HG03097 (cell line): Measurements from ENCODE around the gene PTGES2.

ENCODE experiments used
- ATAC-seq: cut with Tn5 transposase; IDR thresholded peaks from one replicate; pipeline ENCODE4 v1.9.1; 2021; ENCODE audit not compliant: unreplicated experiment, low FRiP score

The PTGES2 gene

DNA sequence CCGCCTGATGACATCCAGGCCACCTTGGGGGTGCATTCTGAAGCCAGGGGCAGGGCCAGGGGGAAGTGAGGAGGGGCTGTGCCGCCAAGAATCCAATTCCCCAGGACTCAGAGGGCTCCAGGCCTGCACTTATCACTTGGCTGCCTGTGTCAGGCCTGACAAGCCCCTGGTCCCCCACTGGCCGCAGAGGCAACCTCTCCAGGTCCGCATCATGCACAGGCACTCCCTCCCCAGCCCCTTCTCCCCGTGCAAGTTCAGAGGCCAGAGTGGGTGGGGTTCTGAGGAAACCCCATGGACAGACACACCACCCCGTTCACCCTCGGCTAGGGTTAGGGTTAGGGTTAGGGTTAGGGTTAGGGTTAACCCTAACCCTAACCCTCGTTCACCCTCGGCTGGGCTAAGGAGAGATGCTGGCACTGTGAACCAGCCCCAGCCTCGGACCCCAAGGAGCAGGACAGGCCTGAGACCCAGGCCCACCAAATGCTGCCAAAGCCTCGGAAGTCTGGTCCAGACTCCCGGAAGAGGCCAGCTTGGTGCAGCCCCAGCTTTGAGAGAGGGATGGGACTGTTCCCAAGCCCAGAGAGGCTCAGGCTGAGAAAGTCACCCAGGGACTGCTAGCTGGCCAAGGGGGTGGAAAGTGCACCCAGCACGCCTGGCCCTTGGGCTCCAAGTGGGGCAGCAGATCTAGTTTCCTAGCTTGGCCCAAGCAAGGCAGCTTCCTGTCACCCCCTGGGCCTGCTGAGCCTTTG lies 26.6 kb upstream of the PTGES2 start:
- no peak for ATAC-seq

DNA sequence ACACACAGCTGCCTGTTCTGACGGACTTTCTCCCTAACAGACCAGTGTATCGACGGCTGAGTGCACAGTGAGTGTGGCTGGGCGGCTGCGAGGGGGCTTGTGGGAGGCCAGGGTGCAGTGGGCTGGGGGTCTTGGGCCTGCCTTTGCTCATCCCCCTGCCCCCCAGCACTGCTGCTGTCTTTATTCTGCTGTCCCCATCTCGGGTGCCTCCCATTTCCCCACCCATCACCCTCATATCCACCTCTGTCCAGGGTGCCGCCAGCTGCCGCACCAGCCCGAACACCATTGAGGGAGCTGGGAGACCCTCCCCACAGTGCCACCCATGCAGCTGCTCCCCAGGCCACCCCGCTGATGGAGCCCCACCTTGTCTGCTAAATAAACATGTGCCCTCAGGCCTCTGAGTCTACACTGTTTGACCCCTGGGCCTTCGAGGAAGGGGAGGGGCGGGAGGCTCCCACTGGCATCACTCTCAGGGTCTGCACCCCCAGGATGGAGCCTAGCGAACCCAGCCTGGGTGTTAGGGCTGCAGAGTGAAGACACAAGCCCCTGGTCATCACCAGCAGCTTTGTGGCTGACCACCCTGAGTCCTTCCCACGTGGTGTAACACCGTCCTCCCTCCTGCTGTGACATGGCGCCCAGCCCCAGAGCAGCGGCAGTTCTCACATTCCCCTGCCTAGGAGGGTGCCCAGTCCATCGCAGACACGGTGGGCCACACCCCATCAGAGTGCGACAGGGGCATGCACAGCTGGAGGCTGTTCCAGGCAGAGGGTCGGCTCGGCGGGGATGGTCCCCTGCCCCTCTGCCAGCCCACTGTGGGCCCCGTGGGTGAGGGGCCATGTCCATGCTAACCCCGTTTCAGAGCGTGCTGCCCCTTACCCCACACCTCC lies 25.8 kb upstream of the PTGES2 start:
- ATAC-seq, result no peak

DNA sequence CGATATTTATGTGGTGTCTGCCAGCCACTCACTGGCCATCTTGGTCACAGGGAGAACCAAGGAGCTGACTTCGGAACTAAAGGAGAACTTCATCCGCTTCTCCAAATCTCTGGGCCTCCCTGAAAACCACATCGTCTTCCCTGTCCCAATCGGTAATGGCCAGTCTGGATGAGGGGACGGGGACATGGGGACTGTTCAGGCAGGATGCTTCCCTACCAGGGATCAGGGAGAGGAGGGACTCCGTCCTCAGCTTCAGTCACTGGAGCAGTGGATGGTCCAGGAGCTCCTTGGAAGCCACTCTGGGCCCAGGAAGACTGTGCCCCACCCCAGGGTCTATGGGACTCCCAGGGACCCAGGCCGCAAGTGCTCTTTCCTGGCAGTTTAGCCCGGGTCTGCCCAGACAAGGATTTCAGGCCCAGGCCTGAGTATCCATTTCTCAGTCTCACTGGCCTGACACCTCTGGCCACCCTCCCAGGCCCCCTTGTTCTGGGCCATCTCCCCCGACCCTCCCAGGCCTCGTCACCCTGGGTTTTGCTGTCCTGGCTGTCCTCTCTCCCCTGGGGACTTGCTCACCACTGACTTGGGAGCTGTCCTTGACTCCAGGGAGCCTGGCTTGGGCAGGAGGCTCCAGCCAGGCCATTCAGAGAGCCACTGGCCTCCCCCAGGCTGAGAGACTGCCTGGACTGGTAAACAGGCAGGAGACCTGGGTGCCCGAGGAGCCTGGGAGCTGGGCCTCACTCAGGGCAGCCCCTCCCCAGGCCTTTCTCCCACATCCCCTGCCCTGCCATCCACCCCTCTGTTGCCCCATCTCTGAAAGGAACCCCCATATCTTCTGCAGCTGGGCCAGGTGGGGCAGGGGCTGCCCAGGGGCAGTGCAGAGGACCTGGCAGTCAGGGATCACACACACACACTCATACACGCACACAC lies 24.9 kb upstream of the PTGES2 start:
- no peak for ATAC-seq

DNA sequence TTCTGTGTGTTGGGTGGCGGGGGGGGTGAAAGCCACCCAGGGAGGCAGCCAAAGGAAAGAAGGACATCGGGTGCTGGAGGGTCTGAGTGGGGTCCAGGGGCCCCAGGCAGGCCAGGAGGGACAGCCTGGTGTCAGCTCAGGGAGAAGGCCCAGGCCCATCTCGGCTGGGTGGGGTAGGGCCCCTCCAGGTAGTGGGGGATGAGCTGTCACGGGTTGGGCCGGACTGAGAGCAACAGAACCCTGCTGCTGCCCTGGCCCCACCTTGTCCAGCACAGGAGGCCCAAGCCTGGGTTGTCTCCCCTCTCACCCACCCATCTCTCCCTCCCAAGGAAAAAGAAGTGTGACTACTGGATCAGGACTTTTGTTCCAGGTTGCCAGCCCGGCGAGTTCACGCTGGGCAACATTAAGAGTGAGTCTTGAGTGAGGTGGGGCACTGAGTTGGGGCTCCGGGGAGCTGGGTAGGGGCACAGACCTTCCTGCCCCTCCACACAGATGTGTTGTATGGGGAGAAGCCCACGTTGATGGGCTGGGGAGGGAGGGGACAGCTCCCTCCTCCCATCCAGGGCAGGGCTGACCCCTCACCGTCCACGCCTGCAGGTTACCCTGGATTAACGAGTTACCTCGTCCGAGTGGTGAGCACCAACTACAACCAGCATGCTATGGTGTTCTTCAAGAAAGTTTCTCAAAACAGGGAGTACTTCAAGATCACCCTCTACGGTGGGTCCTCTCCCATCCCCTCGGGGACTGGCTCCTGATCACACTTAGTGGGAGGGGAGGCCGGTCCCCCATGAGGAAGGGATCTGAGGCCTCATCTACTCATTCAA lies 24.0 kb upstream of the PTGES2 start:
- no peak for ATAC-seq

DNA sequence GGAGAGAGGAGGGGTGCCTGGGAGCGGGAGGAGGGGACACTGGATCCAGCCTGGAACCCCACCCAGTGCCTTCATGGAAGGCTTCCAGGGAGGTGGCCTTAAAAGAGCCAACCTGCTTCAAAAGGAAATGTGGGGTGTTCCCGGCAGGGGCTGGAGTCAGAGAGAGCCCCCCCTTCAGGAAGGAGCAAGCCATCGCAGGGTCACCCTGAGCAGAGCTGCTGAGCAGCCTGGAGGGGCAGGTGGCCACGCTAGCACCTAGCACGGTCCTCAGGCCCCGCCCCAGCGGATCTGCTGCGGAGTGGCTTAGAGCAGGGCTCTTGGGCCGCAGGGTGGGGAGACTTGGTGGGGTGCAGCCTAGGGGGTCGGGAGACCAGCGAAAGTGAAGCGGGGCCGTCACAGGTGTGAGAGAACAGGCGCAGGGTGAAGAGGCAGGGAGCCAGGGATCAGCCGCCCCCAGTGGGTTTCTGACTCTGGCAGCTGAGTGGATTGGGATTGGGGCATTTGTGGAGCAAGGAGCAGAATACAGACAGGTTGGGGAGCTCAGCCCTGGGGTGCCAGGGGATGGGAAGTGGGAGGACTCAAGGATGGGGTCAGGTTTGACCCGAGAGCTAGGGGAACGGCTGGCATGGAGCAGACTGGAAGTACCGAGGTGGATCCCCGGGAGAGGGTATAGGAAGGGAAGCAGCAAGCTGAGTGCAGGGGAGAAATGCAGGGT lies 23.2 kb upstream of the PTGES2 start:
- ATAC-seq, result no peak

DNA sequence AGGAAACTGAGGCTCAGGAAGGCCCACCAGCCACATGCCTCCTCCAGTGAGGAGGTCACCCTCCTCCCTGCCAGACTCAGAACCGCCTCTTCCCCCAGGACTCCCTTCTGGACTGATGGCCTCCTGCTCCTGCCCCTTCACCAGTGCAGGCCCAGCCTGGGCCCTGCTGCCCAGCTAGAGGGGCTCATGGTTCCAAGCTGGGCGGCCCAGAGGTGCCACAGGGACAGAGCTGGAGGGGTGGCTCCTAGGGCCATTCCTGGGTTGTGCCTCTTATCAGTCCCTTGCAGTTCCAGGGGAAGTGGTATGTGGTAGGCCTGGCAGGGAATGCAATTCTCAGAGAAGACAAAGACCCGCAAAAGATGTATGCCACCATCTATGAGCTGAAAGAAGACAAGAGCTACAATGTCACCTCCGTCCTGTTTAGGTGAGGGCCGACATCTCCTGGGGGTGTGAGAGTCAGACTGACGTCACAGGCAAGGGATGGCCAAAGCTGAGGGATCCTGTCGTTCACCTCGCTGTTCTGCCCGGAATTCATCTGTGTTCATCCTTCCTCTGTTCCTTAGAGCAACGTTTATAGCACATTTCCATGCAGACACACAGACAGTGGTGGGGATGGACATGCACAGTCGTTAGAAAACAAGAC lies 22.5 kb upstream of the PTGES2 start:
- no peak for ATAC-seq

DNA sequence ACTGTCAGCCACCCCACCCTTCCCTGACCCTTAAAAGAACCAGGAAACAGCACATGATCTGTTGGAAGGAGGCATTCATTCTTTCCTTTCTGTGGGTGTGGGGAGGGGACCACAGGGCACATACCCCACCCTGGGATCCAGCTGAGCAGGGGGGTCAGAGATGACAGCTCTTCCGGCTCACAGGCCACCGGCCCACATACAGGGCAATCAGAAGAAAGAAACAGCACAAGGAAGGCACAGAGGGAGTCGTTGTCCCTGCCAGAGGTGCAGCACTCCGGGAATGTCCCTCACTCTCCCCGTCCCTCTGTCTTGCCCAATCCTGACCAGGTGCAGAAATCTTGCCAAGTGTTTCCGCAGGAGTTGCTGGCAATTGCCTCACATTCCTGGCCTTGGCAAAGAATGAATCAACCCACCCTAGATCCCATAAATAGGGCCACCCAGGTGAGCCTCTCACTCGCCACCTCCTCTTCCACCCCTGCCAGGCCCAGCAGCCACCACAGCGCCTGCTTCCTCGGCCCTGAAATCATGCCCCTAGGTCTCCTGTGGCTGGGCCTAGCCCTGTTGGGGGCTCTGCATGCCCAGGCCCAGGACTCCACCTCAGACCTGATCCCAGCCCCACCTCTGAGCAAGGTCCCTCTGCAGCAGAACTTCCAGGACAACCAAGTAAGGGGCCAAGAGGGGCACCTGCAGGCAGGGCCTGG lies 21.6 kb upstream of the PTGES2 start, which contains the start of gene LCN2:
Gene LCN2, plus strand, starts transcription at position 453 of the 701 bp plus-strand sequence. Its CDS starts 73 bp downstream, at position 526.
- no peak for ATAC-seq

DNA sequence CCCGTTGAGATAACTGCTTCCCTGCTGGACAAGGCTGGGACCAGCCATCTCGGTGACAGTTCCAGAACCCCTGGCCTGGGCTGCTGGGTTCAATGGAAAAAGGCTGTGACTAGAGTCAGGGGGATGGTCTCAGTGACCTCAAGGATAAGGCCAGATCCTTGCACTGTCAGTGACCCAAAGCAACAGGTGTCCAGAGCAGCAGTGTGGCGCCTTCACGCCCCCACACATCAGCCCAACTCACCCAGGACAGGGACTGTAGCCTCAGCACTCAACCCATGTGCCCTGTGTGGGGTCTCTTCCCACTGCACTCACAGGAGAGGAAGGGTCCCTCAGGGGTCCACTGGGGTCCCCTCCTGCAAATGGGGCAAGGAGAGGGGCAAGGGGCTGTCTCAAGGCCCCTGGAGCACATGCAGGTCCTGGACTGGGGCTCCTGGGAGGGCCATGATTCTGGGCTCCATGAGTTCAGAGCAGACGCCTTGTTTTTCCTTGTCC lies 21.0 kb upstream of the PTGES2 start:
- no peak for ATAC-seq

DNA sequence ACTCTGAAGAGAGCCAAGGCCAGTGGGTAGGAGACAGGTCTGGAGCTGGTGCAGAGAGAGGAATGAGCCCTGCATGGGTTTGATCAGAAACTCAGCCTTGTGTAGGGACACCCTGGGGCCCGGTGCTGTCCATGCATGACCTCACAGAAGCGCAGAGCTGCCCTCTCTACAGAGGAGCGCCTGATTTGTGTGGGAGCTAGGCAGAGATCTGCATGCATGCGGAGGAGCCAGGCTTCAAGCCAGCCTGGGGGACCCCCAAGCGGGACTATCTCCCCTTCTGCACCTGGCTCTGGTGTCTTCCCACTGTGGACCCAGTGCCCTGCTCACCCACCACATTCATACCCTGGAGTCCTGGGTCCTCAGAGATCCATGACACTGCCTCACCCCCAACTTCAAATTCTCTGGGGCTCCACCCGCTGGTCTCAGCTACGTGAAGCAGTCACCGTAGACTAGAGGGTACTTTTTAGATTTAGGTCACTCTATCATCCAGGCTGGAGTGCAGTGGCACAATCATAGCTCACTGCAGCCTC lies 19.1 kb upstream of the PTGES2 start:
- ATAC-seq, result no peak

DNA sequence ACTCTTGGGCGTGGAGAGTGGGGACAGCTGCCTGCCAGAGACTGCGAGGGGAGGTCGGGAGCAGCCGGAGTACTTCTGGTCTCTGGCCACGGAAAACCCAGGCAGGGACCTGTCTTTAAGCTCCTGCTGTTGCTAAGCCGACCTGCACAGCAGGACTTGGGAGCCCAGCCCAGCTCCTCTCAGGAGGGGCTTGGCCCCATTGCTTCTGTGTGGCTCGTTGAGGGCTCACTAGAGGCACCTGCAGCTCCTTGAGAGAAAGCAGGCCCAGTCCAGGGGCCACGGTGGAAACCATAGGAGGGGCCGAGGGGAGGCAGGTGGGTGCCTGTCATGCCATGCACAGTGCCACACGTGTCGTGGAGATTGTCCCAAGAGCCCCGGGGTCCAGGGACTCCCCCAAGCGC lies 18.4 kb upstream of the PTGES2 start:
- ATAC-seq, result no peak

DNA sequence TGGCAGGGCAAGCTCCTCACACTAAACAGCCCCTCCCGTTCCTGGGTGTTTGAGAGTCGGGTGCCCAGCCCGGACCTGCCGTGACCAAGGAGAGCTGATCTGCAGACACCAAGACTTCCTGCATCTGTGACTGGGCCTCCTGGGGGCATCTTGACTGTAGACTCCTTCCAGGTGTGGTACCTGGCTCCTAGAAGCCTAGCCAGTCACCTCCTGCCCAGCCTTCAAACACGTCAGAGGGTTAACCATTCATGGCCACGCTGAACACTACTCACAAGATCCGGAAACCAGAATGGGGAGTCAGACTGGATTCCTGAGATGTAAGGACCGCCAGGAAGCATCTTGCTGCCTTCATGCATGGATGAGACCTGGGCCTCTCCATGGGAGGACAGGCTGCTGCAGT lies 18.0 kb upstream of the PTGES2 start:
- ATAC-seq, result no peak

DNA sequence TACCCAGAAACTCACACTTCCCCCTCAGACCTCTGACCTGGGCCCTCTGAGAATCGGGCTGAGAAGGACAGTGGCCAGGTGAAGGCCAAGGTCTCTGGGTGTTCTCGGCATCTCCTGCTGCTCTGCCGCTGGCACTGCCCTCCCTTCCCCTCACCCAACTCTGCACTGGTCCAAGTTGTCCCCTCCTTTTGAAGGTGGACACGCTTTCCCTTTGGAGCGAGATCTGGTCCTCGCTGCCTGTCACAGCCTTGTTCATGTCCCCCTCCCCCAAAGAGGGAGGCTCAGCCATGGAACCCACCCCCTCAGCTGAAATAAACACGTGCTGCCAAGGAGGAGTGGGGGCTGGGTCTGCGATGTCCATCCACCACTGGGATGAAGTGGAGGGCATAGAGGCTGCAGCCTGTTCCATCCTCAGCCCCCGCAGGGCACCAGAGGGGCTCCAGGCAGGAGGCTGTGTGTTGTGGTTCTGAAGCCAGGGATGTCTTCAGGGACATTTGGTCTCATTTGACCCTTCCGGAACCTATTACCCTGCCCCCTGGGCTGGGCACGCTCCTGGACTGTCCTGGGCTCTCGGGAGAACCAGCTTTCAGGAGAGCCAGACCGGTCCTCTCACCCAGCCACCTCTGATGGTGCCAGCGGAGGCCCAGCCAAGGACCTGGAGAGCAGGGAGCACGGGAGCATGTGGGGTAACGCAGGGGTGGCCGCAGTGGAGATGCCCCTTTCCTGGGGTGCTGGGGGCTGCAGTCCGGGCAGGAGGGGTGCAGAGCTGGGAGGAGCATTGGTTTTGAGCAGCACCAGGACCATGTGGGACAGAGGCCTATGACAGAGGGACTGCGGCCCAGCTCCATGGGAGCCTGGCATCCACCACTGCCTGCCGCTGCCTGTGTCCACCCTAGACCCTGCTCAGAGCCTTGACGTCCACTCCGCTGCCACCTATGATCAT lies 17.0 kb upstream of the PTGES2 start:
- no peak for ATAC-seq

DNA sequence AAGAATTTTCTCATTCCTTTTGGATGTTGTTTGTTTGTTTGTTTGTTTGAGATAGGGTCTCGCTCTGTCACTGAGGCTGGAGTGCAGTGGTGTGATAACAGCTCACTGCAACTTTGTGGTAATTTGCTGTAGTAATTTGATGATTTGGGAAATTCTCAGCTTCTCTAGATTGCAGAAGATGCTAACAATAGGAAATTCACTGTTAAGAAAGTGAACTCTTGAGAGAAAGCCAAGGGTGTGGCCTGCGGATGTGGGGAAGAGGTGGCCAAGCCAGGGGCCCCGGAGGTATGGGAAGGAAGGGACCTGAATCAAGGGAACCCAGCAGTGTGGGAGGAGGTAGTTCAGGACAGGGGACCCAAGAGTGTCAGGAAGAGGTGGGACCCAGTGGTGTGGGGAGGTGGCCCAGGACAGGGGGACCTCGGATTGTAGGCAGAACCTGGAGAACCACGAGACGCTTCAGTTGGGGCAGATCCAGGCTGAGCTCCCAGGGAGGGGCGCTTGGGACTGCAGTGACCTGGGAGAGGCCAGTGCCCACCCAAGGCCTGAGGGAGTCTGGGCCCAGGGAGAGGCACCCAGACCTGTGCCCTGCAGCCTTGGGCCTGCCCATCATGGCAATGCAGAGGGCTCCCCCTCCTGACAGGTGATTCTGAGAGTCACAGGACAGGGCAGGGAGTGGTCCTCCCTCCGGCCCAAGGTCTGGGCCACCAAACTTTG lies 16.2 kb upstream of the PTGES2 start:
- ATAC-seq, result no peak

DNA sequence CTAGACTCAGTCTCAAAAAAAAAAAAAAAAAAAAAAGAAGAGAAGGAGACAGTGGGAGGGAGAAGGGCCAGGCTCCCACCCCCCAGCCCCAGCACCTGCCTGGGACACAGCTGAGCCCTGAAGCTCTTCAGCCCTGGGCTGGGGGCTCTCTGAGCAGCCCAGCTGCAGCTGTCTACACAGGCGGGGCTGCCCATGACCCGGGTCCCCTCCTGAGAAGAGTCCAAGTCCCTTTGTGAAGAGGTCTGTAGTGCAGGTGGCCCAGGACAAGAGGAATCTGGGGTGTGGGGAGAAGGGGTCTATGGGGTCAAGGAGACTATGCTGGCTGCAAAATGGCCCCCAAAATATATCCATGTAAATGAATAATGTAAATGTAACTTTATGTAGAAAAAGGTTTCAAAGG lies 15.1 kb upstream of the PTGES2 start:
- ATAC-seq, result no peak

DNA sequence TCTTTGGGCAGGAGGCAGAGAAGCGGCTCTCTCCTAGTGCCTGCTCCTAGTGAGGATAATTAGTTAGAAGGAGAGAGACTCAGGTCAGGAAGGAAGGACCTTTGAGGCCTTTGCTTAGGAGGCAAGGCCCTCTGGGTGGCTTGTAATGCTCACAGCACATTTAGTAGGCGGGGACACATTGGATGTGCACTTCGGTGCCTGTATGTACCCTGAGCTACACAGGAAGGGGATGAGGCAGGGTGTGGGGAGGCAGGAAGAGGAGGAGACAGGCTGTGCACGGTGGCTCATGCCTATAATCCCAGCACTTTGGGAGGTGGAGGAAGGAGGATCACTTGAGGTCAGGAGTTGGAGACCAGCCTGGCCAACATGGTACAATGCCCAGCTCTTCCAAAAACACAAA lies 14.5 kb upstream of the PTGES2 start:
- ATAC-seq, result no peak

DNA sequence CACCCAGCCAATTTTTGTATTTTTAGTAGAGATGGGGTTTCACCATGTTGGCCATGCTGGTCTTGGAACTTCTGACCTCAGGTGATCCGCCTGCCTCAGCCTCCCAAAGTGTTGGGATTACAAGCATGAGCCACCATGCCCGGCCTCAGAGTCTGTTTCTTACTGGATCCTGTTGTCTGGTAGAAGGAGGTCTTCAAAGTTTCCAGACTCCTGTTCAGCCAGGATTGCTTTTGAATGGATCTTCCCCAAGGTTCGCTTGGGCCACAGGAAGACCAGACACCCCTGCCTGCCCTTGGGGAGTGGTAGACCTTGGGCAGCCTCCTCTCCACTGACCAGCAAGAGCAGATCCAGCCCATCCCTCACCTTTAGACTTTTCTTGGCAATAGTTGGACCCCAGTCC lies 14.1 kb upstream of the PTGES2 start:
- no peak for ATAC-seq
